Measurements from ENCODE around the gene SRCAP. TPM values are rescaled to one million over a fixed set of nuclear protein-coding genes. Genes with fewer than 3 reads are reported as not detected.

Gene SRCAP
- total and polyA plus RNA-seq, 8 donors = 7.5 to 39.6 (median 27.4) TPM

DNA sequence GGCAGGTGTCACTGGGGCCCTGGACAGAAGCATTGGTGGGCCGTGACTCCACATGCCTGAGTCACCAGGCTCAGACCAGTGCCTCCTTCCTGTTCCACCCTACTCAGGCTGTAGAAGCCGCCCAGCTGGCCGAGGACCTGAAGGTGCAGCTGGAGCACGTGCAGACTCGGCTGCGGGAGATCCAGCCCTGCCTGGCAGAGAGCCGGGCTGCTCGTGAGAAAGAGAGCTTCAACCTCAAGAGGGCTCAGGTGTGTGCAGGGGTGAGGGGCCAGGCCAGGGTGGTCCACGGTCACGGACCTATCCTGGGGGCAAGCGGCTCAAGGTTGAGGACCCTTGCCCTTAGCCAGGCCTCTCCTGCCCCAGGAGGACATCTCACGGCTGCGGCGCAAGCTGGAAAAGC, 72.8 kb downstream of the SRCAP start:
- no peak for FAIRE-seq
- DNase-seq = peak in 3 of 6 donors; percentile 13 to 56 (median 39)
- intact Hi-C loops (cut with DNase I) = no loop called here
- TF ChIP-seq, protein P1, sequence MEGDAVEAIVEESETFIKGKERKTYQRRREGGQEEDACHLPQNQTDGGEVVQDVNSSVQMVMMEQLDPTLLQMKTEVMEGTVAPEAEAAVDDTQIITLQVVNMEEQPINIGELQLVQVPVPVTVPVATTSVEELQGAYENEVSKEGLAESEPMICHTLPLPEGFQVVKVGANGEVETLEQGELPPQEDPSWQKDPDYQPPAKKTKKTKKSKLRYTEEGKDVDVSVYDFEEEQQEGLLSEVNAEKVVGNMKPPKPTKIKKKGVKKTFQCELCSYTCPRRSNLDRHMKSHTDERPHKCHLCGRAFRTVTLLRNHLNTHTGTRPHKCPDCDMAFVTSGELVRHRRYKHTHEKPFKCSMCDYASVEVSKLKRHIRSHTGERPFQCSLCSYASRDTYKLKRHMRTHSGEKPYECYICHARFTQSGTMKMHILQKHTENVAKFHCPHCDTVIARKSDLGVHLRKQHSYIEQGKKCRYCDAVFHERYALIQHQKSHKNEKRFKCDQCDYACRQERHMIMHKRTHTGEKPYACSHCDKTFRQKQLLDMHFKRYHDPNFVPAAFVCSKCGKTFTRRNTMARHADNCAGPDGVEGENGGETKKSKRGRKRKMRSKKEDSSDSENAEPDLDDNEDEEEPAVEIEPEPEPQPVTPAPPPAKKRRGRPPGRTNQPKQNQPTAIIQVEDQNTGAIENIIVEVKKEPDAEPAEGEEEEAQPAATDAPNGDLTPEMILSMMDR (IDR thresholded peaks at IDR 0.05) = no peak
- no peaks in the 10 kb centered on the region for H3K27me3 ChIP-seq
- no peak overlapping the region for H3K27ac ChIP-seq
- H3K9me3 ChIP-seq = no peaks in the 10 kb centered on the region
- H3K4me1 ChIP-seq = peaks cover 0 to 7% (median 5%) of the 10 kb centered on the region in 3 donors
- H3K36me3 ChIP-seq = peaks cover 2 to 57% (median 40%) of the 10 kb centered on the region in 3 donors
- 92 to 93% methylated on average over 14 of the region's 14 CpGs for WGBS, 2 donors
- ATAC-seq = no peak
- no peak overlapping the region for H3K4me3 ChIP-seq

GRCh38 chr16:30773826-30774225, 74.9 kb downstream of the SRCAP start:
- ATAC-seq = no peak
- WGBS, 2 donors = 83 to 88% methylated on average over 14 of the region's 14 CpGs
- Histone ChIP-seq H3K9me3 (no peaks in the 10 kb centered on the region), H3K36me3 (peaks cover 2 to 36% (median 25%) of the 10 kb centered on the region in 3 donors), H3K27ac (no peak overlapping the region), H3K4me1 (peaks cover 0 to 8% (median 5%) of the 10 kb centered on the region in 3 donors), H3K27me3 (no peaks in the 10 kb centered on the region), H3K4me3 (no peak overlapping the region)
- intact Hi-C loops (cut with DNase I) = no loop called here
- TF ChIP-seq, protein P1 (IDR thresholded peaks at IDR 0.05) = no peak
- no peak for FAIRE-seq
- peak in 2 of 6 donors; percentile 24 to 63 for DNase-seq

DNA sequence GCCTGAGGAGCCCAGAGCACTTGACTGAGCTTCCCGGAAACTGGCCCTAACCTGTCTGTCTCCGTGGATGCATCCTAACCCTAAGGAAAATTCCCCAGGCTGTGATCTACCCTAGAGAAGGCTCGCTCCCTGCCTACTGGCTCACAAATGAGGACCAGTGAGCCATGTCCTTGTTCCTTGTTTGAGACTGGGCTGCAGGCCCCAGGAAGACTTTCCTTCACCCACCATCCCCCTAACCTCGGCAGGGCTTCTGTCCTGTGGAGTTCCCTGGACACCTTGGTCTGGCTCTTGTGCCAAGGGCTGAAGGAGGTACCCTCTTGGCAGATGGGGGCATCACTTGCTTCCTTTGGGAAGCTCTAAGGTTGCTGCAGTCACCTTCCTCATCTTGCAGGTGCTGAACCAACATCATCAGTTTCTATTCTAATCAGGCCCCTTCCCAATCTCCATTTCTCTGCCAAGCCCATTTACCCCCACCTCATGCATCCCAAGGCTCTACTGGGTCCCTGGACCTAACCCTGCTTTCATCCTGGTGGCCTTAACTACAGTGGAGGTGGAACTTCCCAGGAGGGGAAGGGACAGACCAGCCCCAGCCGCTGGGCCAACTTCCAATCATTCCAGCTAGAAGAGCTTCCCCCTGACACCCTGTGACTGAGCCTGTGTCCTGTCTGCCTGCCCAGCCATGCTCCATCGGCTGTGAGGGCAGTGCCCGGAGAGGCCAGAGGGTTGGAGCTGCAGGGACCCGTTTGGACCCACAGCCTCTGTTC, 75.6 kb downstream of the SRCAP start:
- peak overlapping the region in 3 of 4 donors; percentile 59 to 89 (median 68) for H3K4me3 ChIP-seq
- no peaks in the 10 kb centered on the region for H3K27me3 ChIP-seq
- 54 to 56% methylated on average over 8 of the region's 8 CpGs for WGBS, 2 donors
- peaks cover 2 to 29% (median 18%) of the 10 kb centered on the region in 3 donors for H3K36me3 ChIP-seq
- TF ChIP-seq, protein P1 (IDR thresholded peaks at IDR 0.05) = no peak
- peaks cover 0 to 8% (median 5%) of the 10 kb centered on the region in 3 donors for H3K4me1 ChIP-seq
- FAIRE-seq (no peak), ATAC-seq (peak in 3 of 4 donors; percentile 4 to 15 (median 14)), DNase-seq (peak in 2 of 6 donors; percentile 42 to 72)
- H3K9me3 ChIP-seq = no peaks in the 10 kb centered on the region
- peak overlapping the region in 3 of 4 donors; percentile 67 to 80 (median 73) for H3K27ac ChIP-seq
- intact Hi-C loops (cut with DNase I) = no loop called here

GRCh38 chr16:30775131-30775391, 76.1 kb downstream of the SRCAP start:
- no peak for DNase-seq

More at GRCh38 chr16:30775131-30775391, 76.1 kb downstream of the SRCAP start:
- Histone ChIP-seq H3K4me1 (peaks cover 0 to 8% (median 5%) of the 10 kb centered on the region in 3 donors), H3K36me3 (peaks cover 2 to 24% (median 18%) of the 10 kb centered on the region in 3 donors), H3K27me3 (no peaks in the 10 kb centered on the region), H3K9me3 (no peaks in the 10 kb centered on the region), H3K27ac (peak overlapping the region; percentile 67 to 89 (median 76)), H3K4me3 (peak overlapping the region; percentile 54 to 89 (median 64))
- TF ChIP-seq, protein P1 (IDR thresholded peaks at IDR 0.05) = no peak
- no peak for ATAC-seq
- FAIRE-seq = no peak
- intact Hi-C loops (cut with DNase I) = no loop called here
- WGBS, 2 donors = 10% methylated on average over 15 of the region's 15 CpGs

Data from pancreas (tissue), 10 donors.